Stimulated activated CD4-positive, alpha-beta T cell treated with anti-CD3 and anti-CD28 coated beads, Interleukin-1b, Interleukin-23, amount 100 ng/mL, for 24 hours (primary cell): ENCODE data around the gene INPPL1.
A peak's percentile ranks its signal among the peaks of the same experiment; 100 is the strongest.

Experiments
- DNase-seq, 4 experiments: peaks; one replicate each; pipeline ENCODE4 v3.0.0-alpha.2; 2020; ENCODE audit warnings: low read depth in 4 of 4, low spot score in 1 of 4

The INPPL1 gene

GRCh38 chr11:72231396-72232259 is 7.1 kb downstream of the INPPL1 start:
- no peak for DNase-seq

- DNase-seq = no peak
Observed at GRCh38 chr11:72232260-72233055, 7.9 kb downstream of the INPPL1 start.

GRCh38 chr11:72233056-72233772 is 8.6 kb downstream of the INPPL1 start:
- no peak for DNase-seq

- no peak for DNase-seq
Observed at GRCh38 chr11:72233773-72234513, 9.4 kb downstream of the INPPL1 start.

- no peak for DNase-seq
Observed at GRCh38 chr11:72234514-72234830, 9.9 kb downstream of the INPPL1 start.

GRCh38 chr11:72234920-72235319 is 10.4 kb downstream of the INPPL1 start:
- DNase-seq = no peak

- no peak for DNase-seq
Observed at GRCh38 chr11:72235351-72236057, 10.9 kb downstream of the INPPL1 start.

GRCh38 chr11:72236083-72236697 is 11.6 kb downstream of the INPPL1 start:
- DNase-seq = no peak

GRCh38 chr11:72236774-72237111 is 12.2 kb downstream of the INPPL1 start:
- no peak for DNase-seq

GRCh38 chr11:72237112-72237931 is 12.8 kb downstream of the INPPL1 start:
- DNase-seq = no peak

GRCh38 chr11:72238040-72238450 is 13.5 kb downstream of the INPPL1 start:
- DNase-seq = peak in 1 of 4 experiments; percentile 26

GRCh38 chr11:72238492-72239312 is 14.1 kb downstream of the INPPL1 start:
- DNase-seq = no peak

GRCh38 chr11:72239313-72239848 is 14.8 kb downstream of the INPPL1 start:
- no peak for DNase-seq

- no peak for DNase-seq
Observed at GRCh38 chr11:72239849-72240460, 15.4 kb downstream of the INPPL1 start.

GRCh38 chr11:72240461-72241290 is 16.1 kb downstream of the INPPL1 start:
- no peak for DNase-seq

GRCh38 chr11:72241291-72241781 is 16.8 kb downstream of the INPPL1 start:
- no peak for DNase-seq

GRCh38 chr11:72242141-72242540 is 17.6 kb downstream of the INPPL1 start:
- DNase-seq = no peak
